Muscle layer of colon (tissue), 2 donors: ENCODE measurements around the gene TOR4A.

Experiments used
- H3K27ac ChIP-seq: one replicate; pipeline ENCODE4 v1.7.0; 2013; ENCODE audit warnings: low read depth, mild to moderate bottlenecking, low read length, moderate library complexity
- H3K27me3 ChIP-seq, 2 donors: one replicate each; pipeline ENCODE4 v1.7.0; 2013; ENCODE audit warnings: low read length in 2 of 2, mild to moderate bottlenecking in 2 of 2; ENCODE audit not compliant: insufficient read depth in 2 of 2, control insufficient read depth in 1 of 2
- H3K36me3 ChIP-seq: one replicate; pipeline ENCODE4 v1.7.0; 2013; ENCODE audit warnings: mild to moderate bottlenecking, low read length; ENCODE audit not compliant: insufficient read depth
- H3K4me1 ChIP-seq: one replicate; pipeline ENCODE4 v1.7.0; 2013; ENCODE audit warnings: mild to moderate bottlenecking, low read length; ENCODE audit not compliant: insufficient read depth
- H3K4me3 ChIP-seq, 2 donors: one replicate each; pipeline ENCODE4 v1.7.0; 2013; ENCODE audit warnings: low read length in 2 of 2, low read depth in 1 of 2, mild to moderate bottlenecking in 1 of 2, moderate library complexity in 1 of 2
- H3K9ac ChIP-seq: one replicate; pipeline ENCODE4 v1.7.0; 2013; ENCODE audit warnings: low read length
- H3K9me3 ChIP-seq: one replicate; pipeline ENCODE4 v1.7.0; 2013; ENCODE audit warnings: mild to moderate bottlenecking, low read length
- donor health status: abdominal sarcoma.
- donor health status: Adenocarcinoma of cecum.

The TOR4A gene

DNA sequence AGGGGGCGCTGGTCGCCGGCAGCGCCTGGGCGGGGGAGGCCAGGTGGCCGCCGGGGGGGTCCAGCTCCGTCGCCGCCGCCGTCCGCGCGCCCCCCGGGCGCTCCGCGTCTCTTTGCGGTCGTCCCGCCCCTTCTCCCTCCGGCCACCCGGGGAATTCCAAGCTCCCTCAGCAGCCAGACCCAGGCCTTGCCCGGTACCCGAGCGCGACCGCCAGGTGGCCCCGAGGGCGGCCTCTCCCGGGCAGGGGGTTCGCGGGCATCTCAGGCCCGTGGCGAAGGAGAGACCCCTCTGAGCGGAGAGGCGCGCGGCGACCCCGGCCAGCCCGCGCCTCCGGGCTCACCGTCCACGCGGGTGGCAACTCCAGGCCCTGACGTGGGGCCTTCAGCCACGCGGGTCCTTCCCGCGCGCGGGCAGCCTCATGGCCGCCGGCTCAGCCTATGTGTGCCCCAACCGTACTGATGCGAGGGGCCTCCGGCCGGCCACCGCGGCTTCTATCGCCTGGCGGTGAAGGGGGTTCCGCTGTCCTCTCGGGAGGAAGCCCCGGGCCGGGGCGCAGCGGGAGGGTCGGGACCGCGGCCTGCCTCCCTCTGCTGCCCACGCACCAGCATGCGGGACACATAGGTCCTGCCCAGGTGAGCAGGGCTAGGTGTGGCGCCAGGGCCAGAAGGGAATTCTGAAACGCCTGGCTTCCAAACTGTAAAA, 25.1 kb downstream of the TOR4A start:
- H3K9me3 ChIP-seq = no peaks in the 10 kb centered on the region
- no peak overlapping the region for H3K4me3 ChIP-seq
- no peak overlapping the region for H3K9ac ChIP-seq
- no peaks in the 10 kb centered on the region for H3K36me3 ChIP-seq
- H3K4me1 ChIP-seq = peaks cover 19% of the 10 kb centered on the region
- H3K27me3 ChIP-seq = peaks cover 50 to 90% of the 10 kb centered on the region in 2 donors
- H3K27ac ChIP-seq = no peak overlapping the region

- Histone ChIP-seq H3K4me3 (no peak overlapping the region), H3K36me3 (no peaks in the 10 kb centered on the region), H3K9ac (no peak overlapping the region), H3K27me3 (peaks cover 43 to 85% of the 10 kb centered on the region in 2 donors), H3K4me1 (peaks cover 19% of the 10 kb centered on the region), H3K9me3 (no peaks in the 10 kb centered on the region), H3K27ac (no peak overlapping the region)
Observed at GRCh38 chr9:137303151-137303892, 25.8 kb downstream of the TOR4A start.

DNA sequence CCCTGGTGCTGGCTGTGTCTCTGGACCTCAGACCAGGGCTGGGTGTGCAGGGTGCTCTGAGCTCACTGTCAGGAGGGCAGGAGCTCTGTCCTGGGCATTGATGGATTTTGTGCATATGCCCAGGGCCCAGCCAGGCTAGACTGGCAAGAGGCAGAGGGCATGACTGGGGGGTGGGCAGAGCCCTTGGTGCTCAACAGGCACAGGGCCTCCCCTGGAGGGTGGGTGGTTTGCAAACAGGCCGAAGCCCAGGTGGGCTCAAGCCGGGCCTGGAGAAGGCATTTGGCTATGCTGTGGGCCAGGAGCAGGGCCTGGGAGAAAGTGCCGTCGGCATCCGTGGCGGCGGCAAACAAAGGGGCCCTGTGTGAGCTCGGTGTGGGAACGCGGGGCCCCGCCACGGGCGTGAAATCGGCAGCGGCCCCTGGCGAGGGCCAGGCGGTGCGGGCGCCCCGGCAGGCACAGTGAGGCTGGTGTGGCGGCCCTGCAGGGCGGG, 26.4 kb downstream of the TOR4A start:
- Histone ChIP-seq H3K9me3 (no peaks in the 10 kb centered on the region), H3K4me3 (no peak overlapping the region), H3K27me3 (peaks cover 36 to 79% of the 10 kb centered on the region in 2 donors), H3K36me3 (no peaks in the 10 kb centered on the region), H3K9ac (no peak overlapping the region), H3K4me1 (peaks cover 19% of the 10 kb centered on the region), H3K27ac (no peak overlapping the region)

GRCh38 chr9:137304383-137305059, 27.0 kb downstream of the TOR4A start:
- no peaks in the 10 kb centered on the region for H3K9me3 ChIP-seq
- H3K4me3 ChIP-seq = no peak overlapping the region
- no peak overlapping the region for H3K9ac ChIP-seq
- peaks cover 19% of the 10 kb centered on the region for H3K4me1 ChIP-seq
- no peaks in the 10 kb centered on the region for H3K36me3 ChIP-seq
- H3K27me3 ChIP-seq = peaks cover 32 to 77% of the 10 kb centered on the region in 2 donors
- no peak overlapping the region for H3K27ac ChIP-seq

GRCh38 chr9:137305060-137305797, 27.7 kb downstream of the TOR4A start:
- H3K4me3 ChIP-seq = no peak overlapping the region

GRCh38 chr9:137305798-137306065, 28.2 kb downstream of the TOR4A start:
- Histone ChIP-seq H3K9me3 (no peaks in the 10 kb centered on the region), H3K27ac (no peak overlapping the region), H3K4me3 (no peak overlapping the region), H3K27me3 (peaks cover 20 to 65% of the 10 kb centered on the region in 2 donors), H3K36me3 (no peaks in the 10 kb centered on the region), H3K9ac (no peak overlapping the region), H3K4me1 (peaks cover 14% of the 10 kb centered on the region)

More at GRCh38 chr9:137305060-137305797, 27.7 kb downstream of the TOR4A start:
- Histone ChIP-seq H3K4me1 (peaks cover 19% of the 10 kb centered on the region), H3K9me3 (no peaks in the 10 kb centered on the region), H3K27me3 (peaks cover 25 to 70% of the 10 kb centered on the region in 2 donors), H3K27ac (no peak overlapping the region), H3K9ac (no peak overlapping the region), H3K36me3 (no peaks in the 10 kb centered on the region)

- Histone ChIP-seq H3K9ac (no peak overlapping the region), H3K9me3 (no peaks in the 10 kb centered on the region), H3K27me3 (peaks cover 18 to 60% of the 10 kb centered on the region in 2 donors), H3K4me1 (peaks cover 12% of the 10 kb centered on the region), H3K36me3 (no peaks in the 10 kb centered on the region), H3K27ac (no peak overlapping the region), H3K4me3 (no peak overlapping the region)
Observed at GRCh38 chr9:137306066-137306849, 28.7 kb downstream of the TOR4A start.

- Histone ChIP-seq H3K27me3 (peaks cover 18 to 57% of the 10 kb centered on the region in 2 donors), H3K4me3 (no peak overlapping the region), H3K9ac (no peak overlapping the region), H3K4me1 (peaks cover 12% of the 10 kb centered on the region), H3K9me3 (no peaks in the 10 kb centered on the region), H3K27ac (no peak overlapping the region), H3K36me3 (no peaks in the 10 kb centered on the region)
Observed at GRCh38 chr9:137306850-137307254, 29.3 kb downstream of the TOR4A start.

- Histone ChIP-seq H3K4me3 (no peak overlapping the region), H3K9ac (no peak overlapping the region), H3K9me3 (no peaks in the 10 kb centered on the region), H3K36me3 (no peaks in the 10 kb centered on the region), H3K4me1 (peaks cover 12% of the 10 kb centered on the region), H3K27me3 (peaks cover 18 to 57% of the 10 kb centered on the region in 2 donors), H3K27ac (no peak overlapping the region)
Observed at GRCh38 chr9:137307255-137308056, 29.9 kb downstream of the TOR4A start.

- Histone ChIP-seq H3K27me3 (peaks cover 16 to 50% of the 10 kb centered on the region in 2 donors), H3K36me3 (no peaks in the 10 kb centered on the region), H3K27ac (no peak overlapping the region), H3K4me3 (no peak overlapping the region), H3K4me1 (peaks cover 12% of the 10 kb centered on the region), H3K9me3 (no peaks in the 10 kb centered on the region), H3K9ac (no peak overlapping the region)
Observed at GRCh38 chr9:137308057-137308619, 30.6 kb downstream of the TOR4A start.
